ENCODE measurements around the gene P2RX6. TPM values are rescaled to one million over a fixed set of nuclear protein-coding genes. Genes with fewer than 3 reads are reported as not detected.

P2RX6 gene
- total and polyA plus RNA-seq, 2 donors (not counting 3 experiments of a cell fraction or from before 2014, with no cell fraction given) = 0.06 TPM; not detected in 1

DNA sequence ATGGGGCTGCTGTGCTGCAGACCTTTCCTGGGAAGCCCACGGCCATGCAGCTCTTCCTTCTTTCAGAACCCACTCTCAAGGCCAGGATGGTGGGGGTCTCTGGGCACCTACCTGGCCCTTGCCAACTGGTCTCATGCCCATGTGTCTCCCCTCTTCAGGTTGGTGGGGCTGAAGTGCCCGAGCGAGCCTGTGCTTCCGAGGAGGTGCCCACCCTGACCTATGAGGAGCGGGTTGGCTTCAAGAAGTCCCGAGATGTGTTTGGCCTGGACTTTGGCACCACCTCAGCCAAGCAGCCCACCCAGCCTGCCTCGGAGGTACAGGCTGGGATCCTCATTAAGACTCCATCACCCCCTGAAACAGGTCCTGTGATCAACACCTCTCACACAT, 22.9 kb upstream of the P2RX6 start:
- Histone ChIP-seq H3K27me3 (ENCODE audit: control insufficient read depth in 2 of 2, insufficient read depth in 2 of 2, low read length in 2 of 2) (no peaks in the 10 kb centered on the region), H3K9ac (replicated peaks; ENCODE audit: extremely low read depth, insufficient read depth, low read length) (no peak overlapping the region), H3K4me1 (ENCODE audit: control insufficient read depth, extremely low read depth, insufficient read depth, low read length) (no peaks in the 10 kb centered on the region), H3K79me2 (ENCODE audit: control insufficient read depth, insufficient read depth, low read length) (no peaks in the 10 kb centered on the region), H2AFZ (ENCODE audit: low read depth, low read length) (no peak overlapping the region), H3K9me1 (replicated peaks; ENCODE audit: control insufficient read depth, extremely low read depth, insufficient read depth, low read length) (no peaks in the 10 kb centered on the region), H3K36me3 (ENCODE audit: control insufficient read depth in 2 of 2, extremely low read depth in 1 of 2, insufficient read depth in 2 of 2, low read length in 2 of 2) (peaks cover 3 to 41% of the 10 kb centered on the region in 2 experiments), H4K20me1 (replicated peaks; ENCODE audit: control insufficient read depth, extremely low read depth, insufficient read depth, low read length) (no peaks in the 10 kb centered on the region), H3K4me2 (ENCODE audit: insufficient read depth, low read length) (no peak overlapping the region), H3K27ac (ENCODE audit: insufficient read depth, low read depth, low read length) (no peak overlapping the region), H3K4me3 (replicated peaks in 1 of 3; ENCODE audit: insufficient read depth in 1 of 3, low read depth in 1 of 3, low read length in 3 of 3) (no peak overlapping the region), H3K9me3 (replicated peaks; ENCODE audit: control insufficient read depth, insufficient read depth, low read length) (no peaks in the 10 kb centered on the region)
- DNase-seq (ENCODE audit: low read depth, low spot score) (no peak), FAIRE-seq (no peak)
- CTCF ChIA-PET = interaction anchor here (1.1 to 1.8 kb wide), 2 partner anchors 10 to 188 kb away, joined by 3 to 7 read pairs; partner anchors contain the start of gene LZTR1
- POLR2A ChIA-PET = no interaction called here
- BruUV-seq (replicated peaks) = no TSS peak
- intact Hi-C loops (cut with micrococcal nuclease) (no loop called here), dilution Hi-C loops (cut with MboI; ENCODE audit: extremely low pct_ligation_motif_present, low sequenced_read_pairs) (no loop called here)
- TF ChIP-seq FOS (IDR thresholded peaks at IDR 0.05; ENCODE audit: borderline replicate concordance, insufficient read depth, low read length) (no peak), MYC (IDR thresholded peaks at IDR 0.05; ENCODE audit: low read depth, low read length) (no peak), EZH2 (IDR thresholded peaks at IDR 0.05; ENCODE audit: borderline replicate concordance, low read depth, low read length, severe bottlenecking) (no peak), GATA2 (IDR thresholded peaks at IDR 0.05; ENCODE audit: insufficient read depth, insufficient read length, low read depth, low read length) (no peak), POLR2AphosphoS5 (IDR thresholded peaks at IDR 0.05; ENCODE audit: insufficient read depth, low read depth, low read length) (no peak)

DNA sequence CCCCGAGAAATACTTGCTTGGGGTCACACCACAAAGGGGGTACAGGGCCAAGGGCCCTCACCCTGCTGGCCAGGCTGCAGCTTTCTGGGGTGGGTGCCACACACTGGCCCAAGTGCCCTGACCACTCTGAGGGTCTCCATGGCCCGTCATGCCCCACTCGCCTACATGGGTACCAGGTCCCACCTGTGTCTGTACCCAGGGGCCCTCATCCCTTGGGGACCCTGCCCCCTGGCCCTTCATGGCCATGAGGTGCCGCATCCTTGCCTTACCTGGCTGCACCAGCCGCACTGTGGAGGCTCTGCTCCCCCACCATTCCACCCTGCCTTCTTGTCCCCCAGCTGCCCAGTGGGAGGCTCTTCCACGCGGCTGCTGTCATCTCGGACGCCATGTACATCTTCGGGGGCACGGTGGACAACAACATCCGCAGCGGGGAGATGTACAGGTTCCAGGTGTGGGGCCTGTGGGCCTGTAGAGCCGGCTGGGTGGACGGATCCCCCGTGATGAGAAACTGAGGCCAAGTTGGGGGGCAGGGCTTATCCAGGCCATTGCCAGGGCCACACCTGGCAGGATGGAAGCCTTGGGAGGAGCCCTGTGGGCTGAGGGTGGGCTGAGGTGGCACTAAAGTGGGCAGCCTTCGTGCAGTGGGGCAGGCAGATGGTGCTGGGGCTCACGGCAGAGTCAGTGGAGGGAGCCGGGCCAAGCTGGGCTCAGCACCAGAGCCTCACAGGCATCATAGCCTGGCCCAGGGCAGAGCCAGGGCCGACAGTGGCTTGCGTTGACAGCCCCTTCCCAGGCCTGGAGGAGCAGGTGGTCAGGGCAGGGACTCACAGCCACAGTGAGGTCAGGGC, 22.3 kb upstream of the P2RX6 start:
- no peak for TF ChIP-seq POLR2AphosphoS5 (IDR thresholded peaks at IDR 0.05; ENCODE audit: insufficient read depth, low read depth, low read length)
- no peak for TF ChIP-seq POLR2A (IDR thresholded peaks at IDR 0.05; ENCODE audit: low read depth, low read length)
- TF ChIP-seq, protein P1, sequence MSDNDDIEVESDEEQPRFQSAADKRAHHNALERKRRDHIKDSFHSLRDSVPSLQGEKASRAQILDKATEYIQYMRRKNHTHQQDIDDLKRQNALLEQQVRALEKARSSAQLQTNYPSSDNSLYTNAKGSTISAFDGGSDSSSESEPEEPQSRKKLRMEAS (IDR thresholded peaks at IDR 0.05; ENCODE audit: insufficient read depth, insufficient read length) = no peak
- TF ChIP-seq GATA2 (IDR thresholded peaks at IDR 0.05; ENCODE audit: insufficient read depth, insufficient read length, low read depth, low read length) = no peak
- no peak for TF ChIP-seq EZH2 (IDR thresholded peaks at IDR 0.05; ENCODE audit: borderline replicate concordance, low read depth, low read length, severe bottlenecking)
- TF ChIP-seq FOS (IDR thresholded peaks at IDR 0.05; ENCODE audit: borderline replicate concordance, insufficient read depth, low read length) = no peak
- TF ChIP-seq, protein P2, sequence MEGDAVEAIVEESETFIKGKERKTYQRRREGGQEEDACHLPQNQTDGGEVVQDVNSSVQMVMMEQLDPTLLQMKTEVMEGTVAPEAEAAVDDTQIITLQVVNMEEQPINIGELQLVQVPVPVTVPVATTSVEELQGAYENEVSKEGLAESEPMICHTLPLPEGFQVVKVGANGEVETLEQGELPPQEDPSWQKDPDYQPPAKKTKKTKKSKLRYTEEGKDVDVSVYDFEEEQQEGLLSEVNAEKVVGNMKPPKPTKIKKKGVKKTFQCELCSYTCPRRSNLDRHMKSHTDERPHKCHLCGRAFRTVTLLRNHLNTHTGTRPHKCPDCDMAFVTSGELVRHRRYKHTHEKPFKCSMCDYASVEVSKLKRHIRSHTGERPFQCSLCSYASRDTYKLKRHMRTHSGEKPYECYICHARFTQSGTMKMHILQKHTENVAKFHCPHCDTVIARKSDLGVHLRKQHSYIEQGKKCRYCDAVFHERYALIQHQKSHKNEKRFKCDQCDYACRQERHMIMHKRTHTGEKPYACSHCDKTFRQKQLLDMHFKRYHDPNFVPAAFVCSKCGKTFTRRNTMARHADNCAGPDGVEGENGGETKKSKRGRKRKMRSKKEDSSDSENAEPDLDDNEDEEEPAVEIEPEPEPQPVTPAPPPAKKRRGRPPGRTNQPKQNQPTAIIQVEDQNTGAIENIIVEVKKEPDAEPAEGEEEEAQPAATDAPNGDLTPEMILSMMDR (IDR thresholded peaks at IDR 0.05; ENCODE audit: extremely low read depth in 1 of 2, insufficient read depth in 1 of 2, low read depth in 1 of 2, low read length in 2 of 2) = no peak
- TF ChIP-seq JUN (IDR thresholded peaks at IDR 0.05; ENCODE audit: borderline replicate concordance, insufficient read depth, insufficient read length, low read depth) = no peak
- no peak for TF ChIP-seq MYC (IDR thresholded peaks at IDR 0.05; ENCODE audit: low read depth, low read length)
- Histone ChIP-seq H3K9ac (replicated peaks; ENCODE audit: extremely low read depth, insufficient read depth, low read length) (no peak overlapping the region), H3K4me2 (ENCODE audit: insufficient read depth, low read length) (no peak overlapping the region), H3K27me3 (ENCODE audit: control insufficient read depth in 2 of 2, insufficient read depth in 2 of 2, low read length in 2 of 2) (no peaks in the 10 kb centered on the region), H3K27ac (ENCODE audit: insufficient read depth, low read depth, low read length) (no peak overlapping the region), H3K79me2 (ENCODE audit: control insufficient read depth, insufficient read depth, low read length) (no peaks in the 10 kb centered on the region), H3K9me3 (replicated peaks; ENCODE audit: control insufficient read depth, insufficient read depth, low read length) (no peaks in the 10 kb centered on the region), H3K9me1 (replicated peaks; ENCODE audit: control insufficient read depth, extremely low read depth, insufficient read depth, low read length) (no peaks in the 10 kb centered on the region), H3K36me3 (ENCODE audit: control insufficient read depth in 2 of 2, extremely low read depth in 1 of 2, insufficient read depth in 2 of 2, low read length in 2 of 2) (peaks cover 6 to 40% of the 10 kb centered on the region in 2 experiments), H4K20me1 (replicated peaks; ENCODE audit: control insufficient read depth, extremely low read depth, insufficient read depth, low read length) (no peaks in the 10 kb centered on the region), H3K4me3 (replicated peaks in 1 of 3; ENCODE audit: insufficient read depth in 1 of 3, low read depth in 1 of 3, low read length in 3 of 3) (no peak overlapping the region), H2AFZ (ENCODE audit: low read depth, low read length) (no peak overlapping the region), H3K4me1 (ENCODE audit: control insufficient read depth, extremely low read depth, insufficient read depth, low read length) (no peaks in the 10 kb centered on the region)
- dilution Hi-C loops (cut with MboI; ENCODE audit: extremely low pct_ligation_motif_present, low sequenced_read_pairs) (no loop called here), intact Hi-C loops (cut with micrococcal nuclease) (no loop called here)
- CTCF ChIA-PET = interaction anchor here (1.1 kb wide), 1 partner anchor 189 kb away, joined by 3 read pairs; no protein-coding TSS in a partner anchor
- FAIRE-seq (no peak), DNase-seq (ENCODE audit: low read depth, low spot score) (no peak)
- BruUV-seq (replicated peaks) = no TSS peak
- POLR2A ChIA-PET = no interaction called here

All from endothelial cell of umbilical vein (primary cell).